HG02885 (cell line): ENCODE measurements around the gene ZNF827.

Experiments
- ATAC-seq: cut with Tn5 transposase; IDR thresholded peaks from one replicate; pipeline ENCODE4 v1.9.1; 2021; ENCODE audit warnings: mild to moderate bottlenecking; ENCODE audit not compliant: unreplicated experiment, poor library complexity

Gene ZNF827

DNA sequence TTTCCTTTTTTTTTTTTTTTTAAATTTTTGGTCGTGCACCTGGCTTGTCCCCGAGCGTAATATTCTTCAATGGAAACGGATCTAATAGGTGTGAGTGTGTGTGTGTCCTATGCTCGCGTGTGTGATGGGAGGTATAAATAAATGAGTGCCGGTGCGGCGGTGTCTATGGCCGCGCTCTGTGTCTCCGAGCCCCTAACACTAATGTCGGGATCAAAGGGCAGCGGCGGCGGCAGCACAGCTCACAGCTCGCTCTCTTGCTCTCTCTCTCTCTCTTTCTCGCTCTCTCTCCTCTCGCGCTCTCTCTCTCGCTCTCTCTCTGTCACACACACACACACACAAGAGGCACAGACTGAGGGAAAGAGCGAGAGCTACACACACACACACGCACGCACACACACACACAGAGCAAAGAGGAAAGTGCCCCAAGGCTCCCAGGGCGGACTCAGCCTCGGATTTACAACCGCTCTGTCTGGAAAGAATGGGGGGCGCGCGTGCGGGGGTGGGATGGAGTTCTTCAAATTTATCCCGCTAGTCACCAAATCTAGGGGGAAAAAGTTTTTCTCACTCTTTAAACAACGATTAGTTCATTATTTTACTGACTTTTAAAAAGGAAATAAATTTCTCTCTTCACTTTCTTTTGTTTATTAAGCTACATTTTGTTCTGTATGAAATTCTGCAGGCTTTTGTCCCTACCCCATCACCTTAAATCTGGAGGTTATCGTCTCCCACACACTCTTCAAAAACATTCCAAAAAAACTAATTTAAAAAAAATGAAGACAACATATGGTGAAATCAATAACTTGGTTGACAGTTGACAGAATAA, at the start of gene ZNF827:
ZNF827 (minus strand) TSS at position 206 of the 823 bp plus-strand sequence. CDS start 416 bp downstream, outside the sequence.
- ATAC-seq = peak; percentile 36

DNA sequence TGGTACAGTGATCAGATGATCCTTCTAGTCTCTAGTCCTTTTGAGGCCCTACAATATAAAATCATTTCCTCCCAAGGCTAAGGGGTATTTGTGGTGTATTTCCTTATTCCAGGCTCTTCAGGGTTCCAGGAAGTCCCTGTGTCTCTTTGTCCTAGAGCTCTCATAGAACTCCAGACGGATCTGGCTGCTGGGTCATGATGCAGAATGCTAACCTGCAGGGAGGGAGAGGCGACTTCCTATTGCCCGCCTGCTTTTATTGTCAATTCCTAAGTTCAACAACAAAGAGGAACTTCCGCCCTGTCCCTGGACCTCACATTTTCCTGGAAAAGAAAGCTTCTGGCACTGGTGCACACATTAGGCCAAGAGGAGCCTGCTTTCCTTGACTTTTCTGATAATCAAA, 45.9 kb upstream of the ZNF827 start:
- no peak for ATAC-seq

GRCh38 chr4:145982791-145983190, 44.2 kb upstream of the ZNF827 start:
- ATAC-seq = no peak

- ATAC-seq = no peak
These were observed 40.5 kb upstream of the ZNF827 start for GRCh38 chr4:145979160-145979559.

GRCh38 chr4:145976680-145977079, 38.1 kb upstream of the ZNF827 start:
- ATAC-seq = no peak

- no peak for ATAC-seq
These were observed 21.4 kb upstream of the ZNF827 start for GRCh38 chr4:145960012-145960411.

DNA sequence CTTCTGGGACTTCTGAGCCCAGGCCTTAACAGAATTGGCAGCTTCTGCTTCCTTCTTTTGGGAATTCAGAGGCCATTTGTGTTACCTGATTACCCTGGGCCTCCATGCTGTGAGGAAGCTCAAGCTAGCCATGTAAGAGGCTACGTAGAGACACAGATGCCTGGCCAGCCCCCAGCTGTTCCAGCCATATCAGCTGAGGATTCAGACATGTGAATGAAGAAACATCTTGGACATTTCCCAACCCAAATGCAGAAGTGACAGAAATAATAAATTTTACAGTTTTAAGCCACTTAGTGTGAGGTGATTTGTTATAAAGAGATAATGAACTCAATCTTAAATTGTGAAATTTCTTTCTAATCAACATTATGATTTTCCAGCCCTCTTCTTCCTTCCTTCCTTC, 18.7 kb upstream of the ZNF827 start:
- ATAC-seq = no peak

GRCh38 chr4:145956288-145956890, 17.8 kb upstream of the ZNF827 start:
- peak; percentile 80 for ATAC-seq

DNA sequence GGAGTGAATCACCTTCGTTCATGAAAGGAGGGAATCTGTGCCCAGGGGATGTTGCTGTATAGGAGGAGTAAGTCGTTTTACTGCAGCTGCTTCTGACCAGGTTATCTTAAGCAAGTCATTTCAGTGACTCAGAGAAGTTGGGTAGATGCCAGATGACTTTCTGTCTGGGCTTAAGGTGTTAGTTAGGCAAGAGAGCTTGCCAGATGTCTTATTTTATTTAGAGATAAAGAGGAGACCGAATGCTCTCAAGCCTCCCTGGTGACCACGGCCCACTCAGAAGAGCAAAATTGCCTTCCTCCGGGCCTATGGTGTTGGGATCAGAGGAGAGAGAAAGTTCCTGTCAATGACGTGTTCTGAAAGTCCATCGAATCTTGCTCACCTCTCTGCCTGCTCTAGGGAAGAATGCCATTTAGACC, 16.3 kb upstream of the ZNF827 start:
- ATAC-seq = no peak

- no peak for ATAC-seq
These were observed 13.3 kb upstream of the ZNF827 start for GRCh38 chr4:145951931-145952330.

DNA sequence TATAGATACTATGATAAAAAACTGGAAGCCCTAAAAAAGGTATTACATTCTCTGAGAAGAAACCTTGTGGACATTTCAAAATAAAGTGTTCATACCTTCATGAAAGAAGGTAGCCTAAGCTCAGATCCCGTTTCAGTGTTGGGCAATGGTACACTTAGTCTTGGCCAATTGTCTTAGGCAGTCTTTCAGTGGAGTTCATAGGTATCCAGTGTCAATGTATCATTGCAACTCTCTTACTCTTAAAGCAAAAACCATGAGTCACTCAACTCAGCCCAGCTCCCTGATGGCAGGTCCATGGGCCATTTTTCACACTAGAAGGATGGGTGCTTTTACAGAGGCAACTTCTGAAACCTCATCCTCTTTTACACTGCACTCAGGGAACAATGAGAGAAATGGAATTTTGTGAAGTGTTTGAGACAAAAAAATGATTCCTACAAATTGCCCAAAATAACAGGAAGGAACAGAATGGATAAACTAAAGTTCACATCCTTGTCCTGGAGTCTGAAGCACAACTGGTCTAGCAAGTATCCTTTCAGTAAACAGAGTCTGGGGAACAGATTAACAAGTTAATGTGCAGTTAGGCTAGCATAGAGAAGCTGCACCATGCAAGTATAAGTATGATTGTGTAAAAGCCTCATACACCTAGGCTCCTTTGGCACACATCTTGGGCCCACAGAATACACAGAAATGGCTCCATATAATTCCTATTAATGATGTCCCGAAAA, 7.0 kb upstream of the ZNF827 start:
- ATAC-seq = no peak

DNA sequence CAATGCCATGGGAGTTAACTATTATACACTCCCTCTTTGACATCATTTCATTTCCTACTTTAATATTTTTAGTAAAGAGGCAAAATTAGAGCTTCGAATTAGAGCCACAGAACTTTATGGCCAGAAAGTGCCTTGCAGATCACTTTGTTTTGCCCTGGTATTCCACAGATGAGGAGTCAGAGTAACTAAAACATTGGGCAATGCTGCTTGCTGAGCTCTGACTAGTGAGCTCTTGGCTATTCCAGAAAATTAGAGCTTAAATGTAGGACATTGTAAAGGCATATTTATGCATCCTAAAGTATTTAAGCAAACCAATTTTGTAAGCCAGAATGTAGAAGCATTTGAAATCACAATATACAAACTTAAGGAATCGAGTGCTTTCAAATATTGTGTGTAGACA, 6.3 kb upstream of the ZNF827 start:
- ATAC-seq = no peak

DNA sequence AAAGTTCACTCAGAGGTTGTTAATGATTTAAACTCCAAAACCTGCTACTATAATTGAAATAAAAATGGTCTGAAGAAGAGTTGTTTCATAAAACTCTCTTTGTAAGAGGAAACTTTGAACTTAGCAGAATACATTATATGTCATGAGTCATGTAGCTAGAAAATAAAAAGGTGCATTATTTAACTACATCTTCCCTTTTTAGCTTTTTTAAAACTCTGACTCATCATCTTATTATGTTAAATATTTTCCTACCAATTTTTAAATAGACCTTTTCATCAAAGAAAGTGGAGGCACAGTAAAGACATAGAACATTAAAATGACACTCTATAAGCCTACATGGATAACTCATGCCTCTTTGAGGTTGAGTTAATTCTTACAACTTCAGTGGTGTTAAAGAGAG, 1.2 kb upstream of the ZNF827 start:
- no peak for ATAC-seq

DNA sequence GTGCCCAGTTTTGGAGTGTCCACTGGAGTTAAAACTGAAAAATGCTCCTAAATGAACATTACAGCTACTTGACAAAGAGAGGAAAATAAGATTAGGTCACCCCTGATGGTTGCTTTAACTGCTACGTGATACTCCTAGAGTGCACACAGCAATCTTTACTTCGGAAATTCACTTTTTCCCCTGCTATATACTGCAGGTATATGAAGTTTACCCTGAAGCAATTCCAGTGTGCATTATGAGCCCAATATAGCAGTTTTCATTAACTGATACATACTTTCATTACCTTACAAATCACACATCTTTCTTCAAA, 773 bp upstream of the ZNF827 start:
- ATAC-seq = no peak

DNA sequence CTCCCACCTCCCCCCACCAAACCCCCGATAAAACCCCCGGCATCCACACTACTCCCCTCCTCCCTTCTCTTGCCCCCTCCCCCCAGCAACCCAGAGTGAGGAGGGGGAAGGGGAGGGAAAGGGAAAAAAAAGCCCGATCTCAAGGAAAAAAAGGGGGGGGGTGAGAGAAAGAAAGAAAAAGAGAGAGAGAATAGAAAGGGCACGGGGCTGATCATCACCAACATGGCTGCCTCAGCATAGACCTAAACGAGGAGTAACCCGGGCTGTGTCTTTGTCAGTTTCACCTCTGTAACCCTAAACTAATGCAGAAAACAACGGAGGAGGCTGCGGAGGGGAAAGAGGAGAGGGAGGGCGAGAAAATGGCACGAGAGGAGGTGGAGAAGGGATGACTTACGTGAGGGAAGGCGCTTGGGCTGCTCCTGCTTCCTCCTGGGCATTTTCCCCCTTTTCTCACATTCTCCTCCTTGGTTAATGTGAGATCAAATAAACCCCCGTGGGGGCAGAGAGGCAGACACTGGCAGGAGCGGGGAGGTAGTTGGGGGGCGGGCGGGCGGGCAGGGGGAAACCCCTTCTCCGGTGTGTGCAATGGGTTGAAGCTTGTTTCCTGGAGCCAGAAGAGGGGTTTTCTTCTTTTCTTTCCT, 532 bp downstream of the ZNF827 start:
- ATAC-seq = peak; percentile 8

- ATAC-seq = peak; percentile 25
These were observed 1.4 kb downstream of the ZNF827 start for GRCh38 chr4:145936997-145937901.

- peak; percentile 49 for ATAC-seq
These were observed 2.3 kb downstream of the ZNF827 start for GRCh38 chr4:145936142-145936996.

DNA sequence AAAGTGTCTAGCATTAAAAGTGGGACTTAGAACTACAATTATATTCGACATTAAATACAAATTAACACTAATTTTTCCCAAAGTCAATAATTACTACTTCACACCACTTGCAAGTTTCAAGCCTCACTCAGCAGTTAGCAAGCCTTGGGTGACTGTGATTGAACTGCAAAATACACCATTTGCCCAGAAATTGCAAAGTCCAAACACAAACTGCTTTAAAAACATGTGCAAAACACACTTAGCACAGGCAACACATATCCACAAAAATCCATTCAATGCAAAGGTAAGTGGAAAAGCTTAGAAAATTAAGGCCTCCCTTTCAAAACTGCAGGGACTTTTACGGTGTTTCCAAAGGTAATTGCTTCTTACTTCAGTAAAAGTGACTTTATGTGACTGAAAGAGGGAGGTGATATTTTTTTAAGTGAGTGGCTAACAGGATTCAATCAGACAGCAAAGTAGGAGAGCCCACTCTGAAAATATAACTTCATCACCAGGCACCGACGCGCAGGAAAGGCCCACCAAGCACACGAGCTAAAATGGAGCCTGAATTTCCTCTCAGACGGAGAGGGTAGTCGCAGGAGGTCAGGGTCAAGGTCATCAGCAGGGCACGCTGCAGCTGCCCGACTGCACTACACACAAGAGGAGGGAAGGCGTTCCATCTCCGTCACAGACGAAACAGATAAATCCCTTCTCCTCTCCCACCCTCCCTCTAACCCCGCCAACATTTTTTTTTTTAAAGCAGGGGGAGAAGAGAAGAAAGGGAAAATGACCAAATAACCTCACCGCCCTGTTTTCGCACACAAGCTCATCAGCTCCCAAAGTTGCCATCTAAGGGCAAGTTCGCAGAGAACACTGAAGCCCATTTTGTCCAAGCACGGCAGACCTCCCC, 3.1 kb downstream of the ZNF827 start:
- ATAC-seq = peak; percentile 40
